GM20000 (cell line): ENCODE data around the gene MYO15B.

ENCODE experiments used
- DNase-seq: peaks from one replicate; pipeline ENCODE4 v3.0.0; 2012; ENCODE audit warnings: low spot score
- CTCF ChIP-seq: IDR thresholded peaks from 2 replicates; pipeline ENCODE4 v1.5.1; 2012; ENCODE audit warnings: mild to moderate bottlenecking, control low read depth; ENCODE audit errors: extremely low read depth, missing control alignments

MYO15B gene

GRCh38 chr17:75672011-75672410, 84.4 kb downstream of the MYO15B start:
- no peak for TF ChIP-seq CTCF
- no peak for DNase-seq

GRCh38 chr17:75673487-75673886, 85.9 kb downstream of the MYO15B start:
- DNase-seq, result no peak
- no peak for TF ChIP-seq CTCF
